Muscle of leg (tissue), 11 donors: ENCODE measurements around the gene KIAA1755. TPM values are rescaled to one million over a fixed set of nuclear protein-coding genes. Genes with fewer than 3 reads are reported as not detected.
A peak's percentile ranks its signal among the peaks of the same experiment; 100 is the strongest.

Experiments used
- DNase-seq: peaks from one replicate; pipeline ENCODE4 v3.0.0; 2013
- H3K27ac ChIP-seq: one replicate; pipeline ENCODE4 v1.5.1; 2013; ENCODE audit warnings: mild to moderate bottlenecking, low read length, control low read depth
- H3K27me3 ChIP-seq: one replicate; pipeline ENCODE4 v1.6.1; 2013; ENCODE audit warnings: low read length; ENCODE audit not compliant: control insufficient read depth, insufficient read depth
- H3K36me3 ChIP-seq: one replicate; pipeline ENCODE4 v1.6.1; 2013; ENCODE audit warnings: low read length; ENCODE audit not compliant: control insufficient read depth, insufficient read depth
- H3K4me1 ChIP-seq: one replicate; pipeline ENCODE4 v1.6.1; 2013; ENCODE audit warnings: low read length; ENCODE audit not compliant: control insufficient read depth, insufficient read depth
- H3K4me3 ChIP-seq: one replicate; pipeline ENCODE4 v1.5.1; 2013; ENCODE audit warnings: low read length, control low read depth
- H3K9me3 ChIP-seq: replicated peaks from 2 replicates; pipeline ENCODE4 v1.6.1; 2013; ENCODE audit warnings: low read depth, low read length; ENCODE audit not compliant: control insufficient read depth
- WGBS: methylation state at CpG from one replicate; pipeline ENCODE4 v1.1.5; 2013; ENCODE audit warnings: missing lambda C conversion rate; ENCODE audit not compliant: insufficient coverage; 5-methylcytosine and 5-hydroxymethylcytosine counted together
- polyA plus RNA-seq, 8 donors: library from polyadenylated mRNA; unstranded; fragments of 120-200 nt; gene quantifications; one replicate each; pipeline versions ENCODE4 v1.2.1 to v1.2.3, GENCODE V29; 2013; ENCODE audit warnings: inconsistent platforms in 1 of 8, low replicate concordance in 1 of 8; ENCODE audit not compliant: insufficient read length in 8 of 8, insufficient read depth in 1 of 8
- total RNA-seq: library from RNA; stranded (reverse); fragments of 120-200 nt; gene quantifications from one replicate; pipeline ENCODE4 v1.2.4, GENCODE V29; 2013

The KIAA1755 gene
- total and polyA plus RNA-seq, 9 donors: 5.0 to 19.6 (median 9.7) TPM

DNA sequence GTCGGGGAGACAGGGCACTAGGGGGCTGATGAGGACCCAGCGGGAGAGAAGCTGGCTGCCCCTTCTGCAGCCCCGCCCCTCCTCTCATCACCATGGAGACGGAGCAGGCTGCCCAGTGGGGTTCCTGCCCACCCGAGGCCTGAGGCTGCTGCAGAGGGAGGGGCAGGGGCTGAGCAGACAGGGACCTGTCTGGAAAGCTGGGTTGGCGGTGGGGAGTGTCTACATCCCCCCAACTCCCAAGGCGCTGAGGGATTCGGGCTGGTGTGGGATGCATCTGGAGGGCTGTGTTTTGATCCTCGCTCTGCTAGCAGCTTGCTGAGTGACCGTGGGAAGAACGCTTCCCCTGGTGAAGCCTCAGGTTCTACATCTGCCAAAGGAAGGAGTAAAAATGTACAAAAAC is 42.3 kb upstream of the KIAA1755 start:
- Histone ChIP-seq H3K9me3 (no peaks in the 10 kb centered on the region), H3K4me1 (peaks cover 18% of the 10 kb centered on the region), H3K36me3 (no peaks in the 10 kb centered on the region), H3K27me3 (peaks cover 9% of the 10 kb centered on the region), H3K4me3 (no peak overlapping the region), H3K27ac (no peak overlapping the region)
- peak; percentile 71 for DNase-seq
- 0% methylated on average over 2 of the region's 11 CpGs for WGBS

DNA sequence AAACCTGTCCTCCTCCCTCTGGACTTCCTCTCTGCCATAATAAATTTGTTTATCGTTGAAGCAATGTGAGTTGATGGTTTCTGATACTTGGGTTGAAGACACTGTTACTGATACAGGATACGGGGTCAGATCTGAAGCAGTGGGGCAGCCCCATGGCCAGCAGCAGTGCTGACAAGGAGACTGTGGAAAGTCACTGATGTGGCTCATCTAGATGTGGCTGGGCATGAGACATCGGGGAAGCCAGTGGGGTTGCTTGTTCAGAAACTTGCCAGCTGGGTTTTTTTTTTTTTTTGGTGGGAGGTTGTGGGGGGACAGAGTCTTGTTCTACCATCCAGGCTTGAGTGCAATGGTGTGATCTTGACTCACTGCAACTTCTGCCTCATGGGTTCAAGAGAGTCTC is 40.8 kb upstream of the KIAA1755 start:
- DNase-seq: no peak
- Histone ChIP-seq H3K4me3 (no peak overlapping the region), H3K27ac (no peak overlapping the region), H3K27me3 (peaks cover 9% of the 10 kb centered on the region), H3K4me1 (peaks cover 18% of the 10 kb centered on the region), H3K9me3 (no peaks in the 10 kb centered on the region), H3K36me3 (no peaks in the 10 kb centered on the region)
- WGBS: 94% methylated on average over 2 of the region's 3 CpGs

DNA sequence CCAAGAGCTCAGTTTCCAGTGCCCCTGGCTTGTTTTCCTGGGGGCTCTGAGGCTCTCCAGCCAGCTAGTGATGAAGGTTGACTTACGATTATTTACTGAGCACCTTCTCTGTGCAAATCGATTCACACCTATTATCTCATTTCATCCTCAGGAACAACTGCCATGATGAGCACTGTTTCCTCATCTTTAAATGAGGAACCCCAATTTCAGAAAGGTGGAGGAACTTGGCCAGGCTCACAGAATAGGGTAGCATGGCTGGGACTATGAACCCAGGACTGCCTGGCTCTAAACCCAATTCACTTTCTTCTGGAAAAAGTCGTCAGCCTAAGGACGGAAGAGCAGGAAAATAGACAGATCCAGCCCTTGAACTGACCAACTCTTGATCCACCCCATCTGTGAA is 39.9 kb upstream of the KIAA1755 start:
- H3K27me3 ChIP-seq: peaks cover 9% of the 10 kb centered on the region
- peaks cover 18% of the 10 kb centered on the region for H3K4me1 ChIP-seq
- no CpG with 5 or more reads among the region's 4 CpGs for WGBS

DNA sequence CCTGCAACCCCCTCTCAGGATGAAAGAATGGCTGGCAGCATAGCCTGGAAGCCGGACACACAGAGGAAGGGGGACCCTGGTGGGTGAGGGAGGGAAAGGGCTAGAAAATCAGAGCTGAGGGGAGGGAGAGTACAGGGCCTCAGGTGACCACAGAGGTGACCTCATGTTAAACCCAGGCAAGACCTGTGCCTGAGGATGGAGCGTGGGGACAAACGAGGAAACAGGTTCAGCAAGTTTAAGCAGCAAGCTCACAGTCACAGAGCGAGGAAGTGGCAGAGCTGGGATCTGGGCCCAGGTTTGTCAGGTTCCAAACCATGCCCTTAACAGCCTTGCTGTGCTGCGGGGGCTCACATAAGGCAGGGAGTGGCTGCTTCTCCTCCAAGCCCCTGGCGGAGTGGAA is 39.4 kb upstream of the KIAA1755 start:
- Histone ChIP-seq H3K4me1 (peaks cover 18% of the 10 kb centered on the region), H3K27ac (no peak overlapping the region), H3K36me3 (no peaks in the 10 kb centered on the region), H3K27me3 (peaks cover 10% of the 10 kb centered on the region), H3K4me3 (no peak overlapping the region), H3K9me3 (no peaks in the 10 kb centered on the region)
- no peak for DNase-seq
- 87% methylated on average over 6 of the region's 6 CpGs for WGBS

More for the DNA sequence above, 39.9 kb upstream of the KIAA1755 start:
- DNase-seq: no peak
- Histone ChIP-seq H3K36me3 (no peaks in the 10 kb centered on the region), H3K9me3 (no peaks in the 10 kb centered on the region), H3K27ac (no peak overlapping the region), H3K4me3 (no peak overlapping the region)

DNA sequence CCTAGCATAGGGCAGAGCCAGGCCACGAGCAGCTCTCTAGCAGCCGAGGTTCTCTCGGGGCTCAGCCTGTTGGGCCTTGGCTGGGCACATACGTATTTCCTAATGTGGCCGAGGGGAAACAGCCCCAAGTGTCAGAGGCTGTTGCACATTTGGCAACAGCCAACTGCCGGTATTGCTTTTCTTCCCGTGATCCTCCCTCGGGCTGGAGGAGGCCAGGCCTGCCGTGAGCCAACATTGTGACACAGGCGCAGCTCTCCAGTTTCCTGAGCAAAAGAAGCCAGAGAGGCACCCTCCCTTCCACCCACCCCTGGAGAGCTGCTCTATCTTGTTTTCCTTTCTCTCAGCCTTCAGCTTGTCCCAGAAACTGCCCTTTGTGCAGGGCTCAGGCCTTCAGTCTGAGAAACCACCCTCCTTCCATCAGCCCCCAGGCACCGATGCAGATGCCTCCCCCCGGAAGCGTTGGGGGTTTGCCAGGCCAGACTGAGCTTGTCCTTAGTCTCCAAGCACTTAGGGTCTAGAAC is 38.3 kb upstream of the KIAA1755 start:
- H3K9me3 ChIP-seq: no peaks in the 10 kb centered on the region
- whole genome bisulfite sequencing: 13% methylated on average over 12 of the region's 13 CpGs
- no peaks in the 10 kb centered on the region for H3K36me3 ChIP-seq
- peaks cover 11% of the 10 kb centered on the region for H3K27me3 ChIP-seq
- peaks cover 12% of the 10 kb centered on the region for H3K4me1 ChIP-seq
- DNase-seq: peak; percentile 89
- no peak overlapping the region for H3K4me3 ChIP-seq
- peak overlapping the region; percentile 64 for H3K27ac ChIP-seq

DNA sequence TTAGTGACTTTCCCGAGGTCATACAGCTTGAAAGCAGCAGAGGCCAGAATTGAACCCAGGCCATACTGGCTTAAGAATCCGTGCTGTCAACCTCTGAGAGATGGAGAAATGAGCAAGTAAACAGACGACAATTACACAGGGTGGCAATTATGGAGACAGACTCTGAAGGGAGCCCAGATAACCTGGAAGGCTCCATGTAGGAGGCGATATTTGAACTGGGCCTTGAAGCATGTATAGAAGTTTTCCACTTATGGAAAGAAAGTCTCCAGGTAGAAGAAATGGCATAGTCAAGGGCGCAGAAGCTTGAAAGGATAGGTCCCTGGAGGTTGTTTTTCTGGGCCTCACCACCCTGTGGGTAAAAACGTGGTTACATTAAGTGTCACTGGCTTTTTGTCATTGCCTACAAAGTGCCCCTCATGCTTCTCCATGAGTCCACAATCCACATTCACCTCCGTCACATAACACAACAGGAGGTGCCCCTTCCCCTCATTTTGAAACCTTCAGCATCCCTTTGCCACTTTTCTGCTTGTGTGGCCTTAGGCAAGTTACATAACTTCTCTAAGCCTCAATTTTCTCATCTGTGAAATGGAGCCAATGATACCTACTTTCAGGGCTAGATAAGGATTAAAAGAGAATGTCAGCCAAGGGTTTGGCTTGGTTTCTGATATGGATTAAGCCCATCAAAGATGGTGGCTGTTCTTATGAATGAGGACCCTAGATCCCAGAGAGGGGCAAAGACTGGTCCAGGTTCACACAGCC is 37.6 kb upstream of the KIAA1755 start:
- Histone ChIP-seq H3K36me3 (no peaks in the 10 kb centered on the region), H3K27ac (peak overlapping the region; percentile 64), H3K9me3 (no peaks in the 10 kb centered on the region), H3K4me3 (no peak overlapping the region), H3K27me3 (peaks cover 11% of the 10 kb centered on the region), H3K4me1 (peaks cover 10% of the 10 kb centered on the region)
- no peak for DNase-seq
- 93% methylated on average over 5 of the region's 7 CpGs for WGBS

GRCh38 chr20:38296433-38296832 is 35.9 kb upstream of the KIAA1755 start:
- H3K4me3 ChIP-seq: no peak overlapping the region
- 79% methylated on average over 8 of the region's 11 CpGs for WGBS
- no peak overlapping the region for H3K27ac ChIP-seq
- H3K4me1 ChIP-seq: peaks cover 10% of the 10 kb centered on the region
- no peak for DNase-seq
- no peaks in the 10 kb centered on the region for H3K36me3 ChIP-seq
- H3K27me3 ChIP-seq: peaks cover 7% of the 10 kb centered on the region
- no peaks in the 10 kb centered on the region for H3K9me3 ChIP-seq

GRCh38 chr20:38295811-38296210 is 35.3 kb upstream of the KIAA1755 start:
- H3K36me3 ChIP-seq: no peaks in the 10 kb centered on the region
- H3K4me1 ChIP-seq: peaks cover 14% of the 10 kb centered on the region
- H3K27me3 ChIP-seq: peaks cover 5% of the 10 kb centered on the region
- no peaks in the 10 kb centered on the region for H3K9me3 ChIP-seq
- H3K27ac ChIP-seq: no peak overlapping the region
- 77% methylated on average over 2 of the region's 5 CpGs for WGBS
- H3K4me3 ChIP-seq: no peak overlapping the region
- no peak for DNase-seq

DNA sequence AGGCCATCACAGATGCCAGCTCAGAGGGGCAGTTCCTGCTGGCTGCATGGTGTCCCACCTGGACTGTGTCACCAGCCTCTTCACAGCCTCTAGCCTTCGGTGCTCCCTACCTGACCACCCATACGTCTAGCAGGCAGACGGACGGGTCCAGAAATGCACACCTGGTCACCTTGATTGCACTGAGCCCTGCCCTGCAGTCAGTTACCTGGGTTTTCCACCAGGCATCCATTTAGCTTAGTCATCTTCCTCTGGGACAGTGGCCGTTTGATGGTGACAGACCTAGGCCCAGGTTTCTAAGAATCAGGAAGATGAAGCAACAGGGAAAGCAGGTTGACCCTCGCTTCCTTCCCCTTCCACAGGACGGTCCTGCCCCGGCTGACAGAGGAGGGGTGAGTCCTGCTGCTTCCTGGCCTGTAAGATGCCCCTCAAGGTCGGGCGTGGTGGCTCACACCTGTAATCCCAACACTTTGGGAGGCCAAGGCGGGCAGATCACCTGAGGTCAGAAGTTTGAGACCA is 33.6 kb upstream of the KIAA1755 start:
- peaks cover 5% of the 10 kb centered on the region for H3K27me3 ChIP-seq
- H3K9me3 ChIP-seq: no peaks in the 10 kb centered on the region
- H3K4me1 ChIP-seq: peaks cover 11% of the 10 kb centered on the region
- 82% methylated on average over 9 of the region's 11 CpGs for WGBS
- no peak overlapping the region for H3K4me3 ChIP-seq
- DNase-seq: no peak
- H3K36me3 ChIP-seq: no peaks in the 10 kb centered on the region
- no peak overlapping the region for H3K27ac ChIP-seq

DNA sequence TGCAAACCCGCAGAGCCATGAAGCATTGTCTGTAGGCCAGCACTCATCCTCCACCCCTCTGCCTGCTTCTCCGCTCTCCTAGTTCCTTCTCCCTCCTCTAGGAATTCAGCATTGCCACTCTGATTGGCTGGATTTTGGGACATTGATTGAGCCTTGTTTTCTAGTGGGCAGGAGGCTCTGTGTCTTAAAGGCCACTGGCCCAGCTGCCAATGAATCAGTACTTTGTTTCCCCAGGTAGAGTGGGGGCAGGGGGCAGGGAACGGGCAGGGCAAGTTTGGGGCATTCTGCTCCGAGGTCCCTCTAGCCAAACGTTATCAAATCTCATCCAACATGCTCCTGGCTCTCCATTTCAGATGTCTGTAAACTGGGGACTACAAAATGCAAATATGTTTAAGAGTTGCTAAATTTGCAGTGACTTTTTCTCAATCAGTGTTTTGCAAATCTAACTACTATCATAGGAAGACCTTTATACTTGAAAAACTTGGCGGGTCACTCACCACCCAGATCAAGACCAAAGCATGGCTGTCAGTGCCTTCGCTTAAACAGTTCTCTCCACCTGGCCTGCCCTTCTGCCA is 33.0 kb upstream of the KIAA1755 start:
- H3K27ac ChIP-seq: no peak overlapping the region
- DNase-seq: peak; percentile 25
- H3K36me3 ChIP-seq: no peaks in the 10 kb centered on the region
- no peaks in the 10 kb centered on the region for H3K9me3 ChIP-seq
- WGBS: 85% methylated on average over 2 of the region's 7 CpGs
- no peak overlapping the region for H3K4me3 ChIP-seq
- H3K4me1 ChIP-seq: peaks cover 5% of the 10 kb centered on the region
- peaks cover 5% of the 10 kb centered on the region for H3K27me3 ChIP-seq
